ENCODE data around the gene MFSD6.
"Not testable (repeated sequence)": the region's sequence is repeated elsewhere in the genome, so short reads cannot be mapped to it uniquely, and the experiment has no call there.

MFSD6 gene

DNA sequence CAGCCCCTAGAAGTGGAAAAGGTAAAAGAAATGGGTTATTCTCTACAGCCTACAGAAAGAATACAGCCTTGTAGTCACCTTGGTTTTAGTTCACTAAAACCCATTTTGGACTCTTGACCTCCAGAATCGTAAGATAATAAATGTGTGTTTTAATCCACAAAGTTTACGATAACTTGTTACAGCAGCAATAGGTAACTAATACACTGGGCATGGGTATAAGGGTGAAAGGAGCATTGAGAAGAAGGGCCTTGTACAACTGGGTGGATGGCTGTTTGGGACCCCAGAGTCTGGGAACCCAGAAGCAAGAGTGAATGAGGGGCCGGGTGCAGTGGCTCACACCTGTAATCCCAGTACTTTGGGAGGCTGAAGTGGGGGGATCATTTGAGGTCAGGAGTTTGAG is 2.2 kb upstream of the MFSD6 start:
- no peak for DNase-seq

DNA sequence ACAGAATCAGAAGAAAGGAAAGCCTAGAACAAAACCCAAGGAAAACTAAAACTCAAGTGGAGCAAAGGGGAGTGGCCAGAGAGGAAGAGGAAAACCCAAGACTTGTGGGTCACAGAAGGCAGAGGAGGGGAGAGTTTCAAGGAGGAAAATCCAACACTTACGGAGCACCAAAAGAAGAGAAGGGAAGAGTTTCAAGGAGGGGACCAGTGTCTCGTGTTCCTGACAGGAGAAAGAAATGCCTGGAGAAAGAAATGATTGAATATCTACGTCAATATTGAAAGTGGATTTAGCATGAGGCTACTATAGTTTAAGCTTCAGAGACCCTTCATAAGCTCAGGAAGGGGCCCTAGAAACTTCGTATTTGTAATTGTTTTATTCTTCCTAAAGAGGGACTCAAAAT is 1.4 kb upstream of the MFSD6 start:
- no peak for DNase-seq

GRCh38 chr2:190407246-190407661 is 901 bp upstream of the MFSD6 start:
- DNase-seq: no peak

DNA sequence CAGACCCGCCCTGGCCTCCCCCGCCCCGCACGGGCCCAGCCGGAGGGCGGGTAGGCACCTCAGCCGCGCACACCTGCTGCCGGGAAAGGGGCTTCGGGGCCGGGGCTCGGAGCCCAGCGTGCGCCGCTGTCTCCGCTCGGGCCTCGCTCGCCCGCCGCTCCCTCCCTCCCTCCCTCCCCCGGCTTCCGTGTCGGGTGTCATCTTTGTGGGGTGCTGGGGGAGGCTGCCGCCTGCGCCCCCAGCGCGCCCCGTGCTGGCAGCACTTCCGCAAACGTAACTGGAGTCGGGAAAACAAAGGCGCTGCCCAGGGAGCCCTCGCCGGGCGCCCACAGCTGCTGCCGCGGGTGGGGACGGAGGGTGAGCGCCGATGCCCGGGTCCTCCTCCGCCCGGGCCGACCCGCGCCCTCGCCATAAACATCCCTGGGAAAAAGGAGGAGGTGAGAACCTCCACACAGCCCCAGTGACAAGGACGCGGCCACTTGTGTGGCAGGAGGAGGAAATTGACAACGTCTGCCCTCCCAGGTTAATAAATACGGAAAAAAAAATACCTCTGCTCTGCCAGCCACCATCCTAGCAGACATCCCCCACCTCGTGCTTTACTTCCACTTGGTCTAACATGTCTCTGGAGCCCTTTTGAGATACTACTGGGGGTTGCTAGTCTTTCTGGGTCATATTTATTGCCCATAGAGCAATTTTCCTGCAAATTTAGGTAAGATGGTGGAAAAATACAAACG is 550 bp downstream of the MFSD6 start:
- DNase-seq: no peak

- DNase-seq: no peak
Measured at GRCh38 chr2:190409616-190410015, 1.5 kb downstream of the MFSD6 start.

DNA sequence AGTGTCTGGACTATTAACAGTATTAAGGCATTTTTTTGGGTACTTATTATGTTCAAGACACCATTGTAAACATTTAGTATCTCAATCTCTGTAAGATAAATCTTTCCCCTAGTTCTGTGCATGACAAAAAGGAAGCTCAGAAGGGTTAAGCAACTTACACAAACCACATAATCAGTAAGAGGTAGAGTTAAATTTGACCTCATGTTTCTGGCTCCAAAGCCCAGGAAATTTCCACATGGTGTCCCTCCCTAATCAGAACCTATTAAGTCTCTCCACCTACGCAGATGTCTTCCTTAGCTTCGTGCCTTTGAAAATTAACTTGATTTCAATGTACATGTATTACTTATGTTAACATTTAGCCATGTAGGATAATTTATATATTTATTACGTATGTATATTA is 2.0 kb downstream of the MFSD6 start:
- no peak for DNase-seq

GRCh38 chr2:190412966-190413365 is 4.8 kb downstream of the MFSD6 start:
- no peak for DNase-seq

GRCh38 chr2:190413421-190413820 is 5.3 kb downstream of the MFSD6 start:
- no peak for DNase-seq

DNA sequence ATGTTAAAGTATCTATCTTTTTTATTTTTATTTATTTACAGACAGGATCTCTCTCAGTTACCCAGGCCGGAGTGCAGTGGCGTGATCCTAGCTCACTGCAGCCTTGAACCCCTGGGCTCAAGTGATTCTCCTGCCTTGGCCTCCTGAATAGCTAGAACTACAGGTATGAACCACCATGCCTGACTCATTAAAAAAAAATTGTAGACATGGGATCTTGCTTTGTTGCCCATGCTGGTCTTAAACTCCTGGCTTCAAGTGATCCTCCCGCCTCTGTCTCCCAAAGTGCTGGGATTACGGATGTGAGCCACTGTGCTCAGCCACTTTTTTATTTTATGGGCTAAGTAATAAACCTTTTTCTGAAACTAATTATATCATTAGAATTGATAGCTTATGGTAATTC is 7.1 kb downstream of the MFSD6 start:
- no peak for DNase-seq

DNA sequence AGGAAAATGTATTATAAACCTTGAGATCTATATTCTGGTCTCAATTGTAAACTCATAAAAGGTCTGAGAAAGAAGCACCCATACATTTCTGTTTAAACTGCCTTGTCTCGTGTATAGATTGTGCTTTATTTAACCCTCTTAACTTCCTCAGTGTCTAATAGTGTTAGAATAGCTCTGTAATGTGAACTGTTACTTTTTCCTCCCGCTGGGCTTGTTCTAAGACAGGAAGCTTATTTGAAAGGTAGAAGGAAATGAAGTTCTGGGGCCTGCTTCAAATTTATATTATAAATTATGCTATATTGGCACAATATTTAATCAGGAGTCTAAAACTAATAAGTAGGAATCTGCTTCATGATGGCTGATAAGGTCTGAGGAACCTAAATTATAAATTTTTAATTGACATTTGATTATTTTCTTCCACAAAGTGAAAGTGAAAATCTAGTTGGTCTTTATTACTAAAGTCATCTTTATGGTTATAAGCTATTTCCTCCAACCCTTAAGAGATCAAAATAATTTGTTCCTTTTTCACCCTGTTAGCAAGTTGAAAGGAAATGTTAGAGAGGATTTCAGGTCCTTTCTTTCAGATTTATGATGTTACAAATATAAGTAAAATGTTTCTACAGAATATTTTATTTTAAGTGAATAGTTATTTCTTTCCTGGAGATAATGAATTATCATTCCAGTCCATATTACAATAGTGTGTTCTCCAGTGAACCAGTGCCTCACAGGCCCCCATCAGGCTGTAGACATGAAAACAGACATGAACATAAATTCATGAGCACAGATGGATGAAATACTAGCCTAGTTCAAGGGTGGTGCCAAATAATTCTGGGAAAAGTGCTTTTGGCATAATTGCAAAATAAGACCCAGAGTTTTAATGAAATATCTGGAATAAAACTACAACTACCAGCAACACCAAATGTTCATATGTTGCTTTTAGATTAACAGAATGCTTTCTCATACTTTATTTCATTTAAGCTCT is 7.9 kb downstream of the MFSD6 start:
- no peak for DNase-seq

- DNase-seq: no peak
Measured at GRCh38 chr2:190417045-190417842, 9.1 kb downstream of the MFSD6 start.

- DNase-seq: no peak
Measured at GRCh38 chr2:190418727-190419126, 10.6 kb downstream of the MFSD6 start.

DNA sequence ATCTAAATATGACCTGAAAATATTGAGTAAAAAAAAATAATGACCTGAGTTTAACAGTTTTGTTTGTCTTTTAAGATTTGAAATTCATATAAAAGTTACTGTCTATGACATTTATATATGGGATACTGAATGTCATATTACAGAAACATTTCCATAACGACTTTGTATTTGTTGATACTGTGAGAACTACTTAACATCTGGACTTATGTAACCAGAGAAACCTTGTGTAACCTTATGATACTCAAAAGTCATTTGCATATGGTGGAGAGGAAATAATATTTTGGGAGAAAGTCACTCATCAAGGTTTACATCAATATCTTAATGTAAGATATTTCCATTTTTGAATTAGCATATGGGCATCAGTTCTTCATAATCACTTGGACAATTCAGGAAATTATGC is 12.6 kb downstream of the MFSD6 start:
- DNase-seq: no peak

GRCh38 chr2:190425221-190425866 is 17.2 kb downstream of the MFSD6 start:
- DNase-seq: no peak

GRCh38 chr2:190425883-190426658 is 17.9 kb downstream of the MFSD6 start:
- no peak for DNase-seq

DNA sequence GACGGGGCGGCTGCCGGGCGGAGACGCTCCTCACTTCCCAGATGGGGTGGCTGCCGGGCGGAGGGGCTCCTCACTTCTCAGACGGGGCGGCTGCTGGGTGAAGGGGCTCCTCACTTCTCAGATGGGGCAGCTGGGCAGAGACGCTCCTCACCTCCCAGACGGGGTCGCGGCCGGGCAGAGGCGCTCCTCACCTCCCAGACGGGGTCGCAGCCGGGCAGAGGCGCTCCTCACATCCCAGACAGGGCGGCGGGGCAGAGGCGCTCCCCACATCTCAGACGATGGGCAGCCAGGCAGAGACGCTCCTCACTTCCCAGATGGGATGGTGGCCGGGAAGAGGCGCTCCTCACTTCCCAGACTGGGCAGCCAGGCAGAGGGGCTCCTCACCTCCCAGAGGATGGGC is 22.7 kb downstream of the MFSD6 start:
- DNase-seq: not testable (repeated sequence)

- DNase-seq: no peak
Measured at GRCh38 chr2:190431907-190432306, 23.8 kb downstream of the MFSD6 start.

GRCh38 chr2:190432567-190433231 is 24.5 kb downstream of the MFSD6 start:
- no peak for DNase-seq

DNA sequence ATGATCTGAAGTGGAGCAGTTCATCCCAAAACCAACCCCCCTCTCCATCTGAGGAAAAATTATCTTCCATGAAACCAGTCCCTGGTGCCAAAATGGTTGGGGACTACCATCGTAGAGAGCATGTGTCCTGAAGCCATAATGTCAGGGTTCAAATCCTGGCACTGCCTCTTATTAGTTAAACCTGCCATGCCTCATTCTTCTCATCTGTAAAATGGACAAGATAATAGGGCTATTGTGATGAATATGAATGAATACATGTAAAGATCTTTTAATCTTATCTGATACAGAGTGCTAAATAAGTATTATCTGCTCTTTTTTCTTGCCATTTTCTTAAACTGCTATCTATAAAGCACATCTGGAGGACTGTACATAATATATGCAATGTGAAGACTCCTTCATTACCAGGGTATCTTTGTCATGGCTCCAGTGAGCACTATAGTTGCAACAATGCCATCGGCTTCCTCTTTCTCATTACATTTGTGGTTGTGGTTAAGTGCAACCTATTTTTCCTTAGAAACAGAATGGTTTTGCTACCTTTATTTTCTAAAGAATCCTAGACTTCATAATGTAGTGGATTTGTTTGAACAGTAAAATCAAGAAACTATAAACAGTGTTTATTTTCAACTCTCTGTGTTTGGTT is 27.0 kb downstream of the MFSD6 start:
- no peak for DNase-seq

GRCh38 chr2:190436557-190436956 is 28.4 kb downstream of the MFSD6 start:
- DNase-seq: no peak

GRCh38 chr2:190440113-190440512 is 32.0 kb downstream of the MFSD6 start:
- no peak for DNase-seq

All from activated CD8-positive, alpha-beta memory T cell treated with anti-CD3 and anti-CD28 coated beads, Interleukin-2, amount 50 U/mL, for 48 hours (primary cell).